ENCODE results near the gene CCDC200. TPM values are rescaled to one million over a fixed set of nuclear protein-coding genes. Genes with fewer than 3 reads are reported as not detected.

Gene CCDC200
- polyA plus RNA-seq, 1 of the 3 experiments (the other 2 are of a cell fraction): not detected

DNA sequence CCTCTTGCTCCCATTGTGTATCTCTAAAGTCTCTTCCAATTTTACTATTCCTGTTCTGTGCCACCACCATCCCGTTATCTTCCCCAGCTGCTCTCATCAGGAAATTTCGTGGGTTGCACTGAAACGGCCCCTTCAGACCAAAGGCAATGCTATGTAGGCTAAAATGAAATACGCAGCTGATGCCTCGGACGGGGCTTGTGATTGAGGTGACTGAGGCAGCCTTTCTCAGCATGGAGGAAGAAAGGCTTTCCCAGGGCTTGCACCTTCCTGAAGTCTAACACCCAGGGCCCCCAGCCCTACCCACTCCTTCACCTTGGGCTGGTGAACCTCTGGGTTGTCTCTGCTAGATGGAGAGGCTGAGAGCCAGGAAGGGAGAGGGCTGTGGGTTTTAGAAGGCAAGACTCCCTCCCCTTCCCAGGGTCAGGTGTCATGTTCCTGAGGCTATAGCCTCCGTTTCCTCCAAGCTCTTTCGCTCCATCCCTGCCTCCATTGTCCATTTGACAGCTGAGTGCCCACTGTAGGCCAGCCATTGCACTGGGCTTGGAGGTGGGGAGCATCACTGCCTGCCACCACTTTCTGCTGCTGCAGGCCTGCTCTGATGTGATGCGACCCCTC lies 7.8 kb downstream of the CCDC200 start:
- TF ChIP-seq TAF1 (IDR thresholded peaks at IDR 0.05; ENCODE audit: borderline replicate concordance, low read depth, low read length) (no peak), JUND (IDR thresholded peaks at IDR 0.05) (no peak), TEAD4 (IDR thresholded peaks at IDR 0.05; ENCODE audit: borderline replicate concordance, insufficient read depth) (no peak), IRF3 (IDR thresholded peaks at IDR 0.05; ENCODE audit: low read depth, low read length) (no peak)
- no peak overlapping the region for H3K27ac ChIP-seq (ENCODE audit: low read depth in 2 of 2, low read length in 1 of 2)
- H3K4me2 ChIP-seq: no peak overlapping the region
- POLR2A ChIA-PET: interaction anchor here (0.9 kb wide), 1 partner anchor 51 kb away, joined by 3 read pairs; no protein-coding TSS in a partner anchor
- H3K9me2 ChIP-seq: no peaks in the 10 kb centered on the region
- H3F3A ChIP-seq (replicated peaks; ENCODE audit: insufficient read depth): no peaks in the 10 kb centered on the region
- no peak overlapping the region for H2AFZ ChIP-seq (ENCODE audit: low read depth)
- no peak overlapping the region for H3K9ac ChIP-seq
- no peaks in the 10 kb centered on the region for H3K36me3 ChIP-seq (replicated peaks in 1 of 2; ENCODE audit: control insufficient read depth in 1 of 2, insufficient read depth in 2 of 2, low read length in 1 of 2)
- H3K4me3 ChIP-seq (ENCODE audit: low read depth in 2 of 2, low read length in 1 of 2): no peak overlapping the region
- no peaks in the 10 kb centered on the region for H4K20me1 ChIP-seq (ENCODE audit: insufficient read depth)
- no peak for DNase-seq
- 80% methylated on average over 8 of the region's 9 CpGs for WGBS (ENCODE audit: low lambda C conversion rate)
- H3K9me3 ChIP-seq: no peaks in the 10 kb centered on the region
- no peaks in the 10 kb centered on the region for H3K27me3 ChIP-seq (ENCODE audit: insufficient read depth)
- no peaks in the 10 kb centered on the region for H3K79me2 ChIP-seq (ENCODE audit: insufficient read depth)
- H3K4me1 ChIP-seq (ENCODE audit: control insufficient read depth in 1 of 2, insufficient read depth in 2 of 2, low read depth in 1 of 2, low read length in 1 of 2): no peaks in the 10 kb centered on the region
- CTCF ChIA-PET: no interaction called here

DNA sequence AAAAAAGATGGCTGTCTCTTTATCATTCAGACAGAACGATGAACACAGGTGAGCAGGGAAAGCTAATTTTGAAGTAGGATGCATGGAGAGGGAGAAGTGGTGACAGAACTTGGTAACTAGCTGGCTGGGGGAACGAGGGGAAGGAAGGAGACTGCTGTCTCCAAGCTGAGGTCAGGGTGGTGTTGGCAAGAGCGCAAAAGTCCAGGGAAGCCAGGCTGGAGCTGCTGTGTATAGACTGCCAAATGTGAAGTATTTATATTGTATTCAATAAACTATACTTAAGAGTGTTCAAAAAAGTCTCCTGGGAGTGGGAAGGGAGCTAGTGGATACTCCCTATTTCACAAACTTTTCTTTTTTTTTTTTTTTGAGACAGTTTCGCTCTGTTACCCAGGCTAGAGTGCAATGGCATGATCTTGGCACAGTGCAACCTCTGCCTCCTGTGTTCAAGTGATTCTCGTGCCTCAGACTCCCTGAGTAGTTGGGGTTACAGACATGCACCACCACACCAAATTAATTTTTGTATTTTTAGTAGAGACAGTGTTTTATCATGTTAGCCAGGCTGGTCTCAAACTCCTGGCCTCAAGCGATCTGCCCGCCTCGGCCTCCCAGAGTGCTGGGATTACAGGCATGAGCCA lies 8.6 kb downstream of the CCDC200 start:
- Histone ChIP-seq H3F3A (replicated peaks; ENCODE audit: insufficient read depth) (no peaks in the 10 kb centered on the region), H3K9me2 (no peaks in the 10 kb centered on the region), H3K4me2 (no peak overlapping the region), H4K20me1 (ENCODE audit: insufficient read depth) (no peaks in the 10 kb centered on the region), H3K9me3 (no peaks in the 10 kb centered on the region), H3K9ac (no peak overlapping the region), H3K27ac (ENCODE audit: low read depth in 2 of 2, low read length in 1 of 2) (no peak overlapping the region), H3K4me3 (ENCODE audit: low read depth in 2 of 2, low read length in 1 of 2) (no peak overlapping the region), H2AFZ (ENCODE audit: low read depth) (no peak overlapping the region), H3K79me2 (ENCODE audit: insufficient read depth) (no peaks in the 10 kb centered on the region), H3K4me1 (ENCODE audit: control insufficient read depth in 1 of 2, insufficient read depth in 2 of 2, low read depth in 1 of 2, low read length in 1 of 2) (no peaks in the 10 kb centered on the region), H3K27me3 (ENCODE audit: insufficient read depth) (no peaks in the 10 kb centered on the region), H3K36me3 (replicated peaks in 1 of 2; ENCODE audit: control insufficient read depth in 1 of 2, insufficient read depth in 2 of 2, low read length in 1 of 2) (no peaks in the 10 kb centered on the region)
- TF ChIP-seq ZBTB33 (IDR thresholded peaks at IDR 0.05; ENCODE audit: borderline replicate concordance, low read depth) (no peak), FOXJ3 (CRISPR knock-in tag; IDR thresholded peaks at IDR 0.05) (no peak), USF2 (IDR thresholded peaks at IDR 0.05; ENCODE audit: borderline replicate concordance, low read depth, low read length) (no peak), TAF1 (IDR thresholded peaks at IDR 0.05; ENCODE audit: borderline replicate concordance, low read depth, low read length) (no peak), EZH2phosphoT487 (IDR thresholded peaks at IDR 0.05; ENCODE audit: borderline replicate concordance, low read depth) (no peak), TCF12 (IDR thresholded peaks at IDR 0.05) (no peak), EP300 (IDR thresholded peaks at IDR 0.05; ENCODE audit: borderline replicate concordance in 1 of 2, low read depth in 1 of 2, low read length in 1 of 2) (no peak), MXI1 (IDR thresholded peaks at IDR 0.05; ENCODE audit: low read depth, low read length) (no peak), RCOR1 (IDR thresholded peaks at IDR 0.05; ENCODE audit: low read length) (no peak), MEF2A (IDR thresholded peaks at IDR 0.05; ENCODE audit: borderline replicate concordance, low read depth) (no peak), ELF1 (IDR thresholded peaks at IDR 0.05) (no peak), GATA2 (CRISPR knock-in tag; IDR thresholded peaks at IDR 0.05) (no peak), IRF3 (IDR thresholded peaks at IDR 0.05; ENCODE audit: low read depth, low read length) (no peak), RXRA (IDR thresholded peaks at IDR 0.05; ENCODE audit: borderline replicate concordance, low read depth) (no peak), JUND (IDR thresholded peaks at IDR 0.05) (no peak), GABPA (IDR thresholded peaks at IDR 0.05; ENCODE audit: low read depth) (no peak)
- ChIA-PET CTCF (interaction anchor here (0.6 kb wide), 1 partner anchor 104 kb away, joined by 3 read pairs; no protein-coding TSS in a partner anchor), POLR2A (interaction anchor here (0.9 kb wide), 1 partner anchor 51 kb away, joined by 3 read pairs; no protein-coding TSS in a partner anchor)
- DNase-seq: no peak
- WGBS (ENCODE audit: low lambda C conversion rate): 78% methylated on average over 8 of the region's 8 CpGs

Data from SK-N-SH (cell line).